ENCODE data around the gene LYZL1.

Gene LYZL1

DNA sequence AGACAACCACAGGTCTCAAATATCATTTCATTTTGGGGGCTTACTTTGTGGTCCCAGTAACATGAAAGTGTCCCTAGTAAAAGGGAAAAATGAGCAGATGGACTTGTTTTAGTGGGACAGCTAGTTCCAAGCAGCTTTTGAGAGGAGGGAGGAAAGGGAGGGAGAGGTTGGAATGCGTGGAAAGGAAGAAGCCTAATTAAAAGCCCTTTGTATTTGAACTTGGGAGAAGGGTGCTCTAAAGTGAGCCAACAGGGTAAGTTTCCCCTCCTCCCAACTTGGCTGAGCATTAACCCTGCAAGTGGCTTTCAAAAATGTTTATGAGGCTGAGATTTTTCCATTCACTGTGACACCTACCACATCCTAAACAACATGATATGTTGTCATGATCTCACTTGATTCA lies 38.8 kb upstream of the LYZL1 start:
- Histone ChIP-seq H3K9me3 (ENCODE audit: insufficient read depth, low read depth, low read length) (no peaks in the 10 kb centered on the region), H3K4me3 (ENCODE audit: low read length, poor library complexity, severe bottlenecking) (no peak overlapping the region), H3K9me2 (replicated peaks; ENCODE audit: low read depth, low read length) (no peaks in the 10 kb centered on the region), H3K79me2 (ENCODE audit: insufficient read depth, low read length) (no peaks in the 10 kb centered on the region), H4K20me1 (ENCODE audit: insufficient read depth, low read length, poor library complexity, severe bottlenecking) (no peaks in the 10 kb centered on the region), H3K27me3 (ENCODE audit: insufficient read depth, low read length, poor library complexity, severe bottlenecking) (no peaks in the 10 kb centered on the region), H3F3A (ENCODE audit: low read depth) (no peaks in the 10 kb centered on the region), H3K9ac (ENCODE audit: low read depth, low read length, poor library complexity, severe bottlenecking) (no peak overlapping the region), H3K4me2 (ENCODE audit: low read depth, low read length, poor library complexity, severe bottlenecking) (no peak overlapping the region), H2AFZ (ENCODE audit: low read length) (no peak overlapping the region), H3K36me3 (ENCODE audit: insufficient read depth, low read length) (no peaks in the 10 kb centered on the region), H3K4me1 (ENCODE audit: insufficient read depth, low read length, poor library complexity, severe bottlenecking) (peaks cover 8% of the 10 kb centered on the region)
- no peak for TF ChIP-seq CTCF (conservative IDR thresholded peaks at IDR 0.05; ENCODE audit: low read length)
- no peak for TF ChIP-seq EZH2phosphoT487 (IDR thresholded peaks at IDR 0.05; ENCODE audit: borderline replicate concordance)

- TF ChIP-seq CTCF (conservative IDR thresholded peaks at IDR 0.05; ENCODE audit: low read length) (no peak), EZH2phosphoT487 (IDR thresholded peaks at IDR 0.05; ENCODE audit: borderline replicate concordance) (no peak)
- H3K9me2 ChIP-seq (replicated peaks; ENCODE audit: low read depth, low read length) = no peaks in the 10 kb centered on the region
- no peak overlapping the region for H3K4me2 ChIP-seq (ENCODE audit: low read depth, low read length, poor library complexity, severe bottlenecking)
- H3K4me1 ChIP-seq (ENCODE audit: insufficient read depth, low read length, poor library complexity, severe bottlenecking) = peaks cover 8% of the 10 kb centered on the region
- no peaks in the 10 kb centered on the region for H3F3A ChIP-seq (ENCODE audit: low read depth)
- H4K20me1 ChIP-seq (ENCODE audit: insufficient read depth, low read length, poor library complexity, severe bottlenecking) = no peaks in the 10 kb centered on the region
- H3K4me3 ChIP-seq (ENCODE audit: low read length, poor library complexity, severe bottlenecking) = no peak overlapping the region
- no peaks in the 10 kb centered on the region for H3K27me3 ChIP-seq (ENCODE audit: insufficient read depth, low read length, poor library complexity, severe bottlenecking)
- H2AFZ ChIP-seq (ENCODE audit: low read length) = no peak overlapping the region
- no peaks in the 10 kb centered on the region for H3K79me2 ChIP-seq (ENCODE audit: insufficient read depth, low read length)
- H3K9ac ChIP-seq (ENCODE audit: low read depth, low read length, poor library complexity, severe bottlenecking) = no peak overlapping the region
- H3K9me3 ChIP-seq (ENCODE audit: insufficient read depth, low read depth, low read length) = no peaks in the 10 kb centered on the region
- H3K36me3 ChIP-seq (ENCODE audit: insufficient read depth, low read length) = no peaks in the 10 kb centered on the region
Measured at GRCh38 chr10:29252811-29253689, 35.8 kb upstream of the LYZL1 start.

- H3K27me3 ChIP-seq (ENCODE audit: insufficient read depth, low read length, poor library complexity, severe bottlenecking) = no peaks in the 10 kb centered on the region
- H3K9ac ChIP-seq (ENCODE audit: low read depth, low read length, poor library complexity, severe bottlenecking) = no peak overlapping the region
- no peaks in the 10 kb centered on the region for H3K9me3 ChIP-seq (ENCODE audit: insufficient read depth, low read depth, low read length)
- H3K36me3 ChIP-seq (ENCODE audit: insufficient read depth, low read length) = no peaks in the 10 kb centered on the region
- no peak for TF ChIP-seq CTCF (conservative IDR thresholded peaks at IDR 0.05; ENCODE audit: low read length)
- no peak for TF ChIP-seq EZH2phosphoT487 (IDR thresholded peaks at IDR 0.05; ENCODE audit: borderline replicate concordance)
- H4K20me1 ChIP-seq (ENCODE audit: insufficient read depth, low read length, poor library complexity, severe bottlenecking) = no peaks in the 10 kb centered on the region
- H3K4me3 ChIP-seq (ENCODE audit: low read length, poor library complexity, severe bottlenecking) = no peak overlapping the region
- no peaks in the 10 kb centered on the region for H3F3A ChIP-seq (ENCODE audit: low read depth)
- H3K4me1 ChIP-seq (ENCODE audit: insufficient read depth, low read length, poor library complexity, severe bottlenecking) = peaks cover 8% of the 10 kb centered on the region
- H3K79me2 ChIP-seq (ENCODE audit: insufficient read depth, low read length) = no peaks in the 10 kb centered on the region
- no peaks in the 10 kb centered on the region for H3K9me2 ChIP-seq (replicated peaks; ENCODE audit: low read depth, low read length)
- H2AFZ ChIP-seq (ENCODE audit: low read length) = no peak overlapping the region
- no peak overlapping the region for H3K4me2 ChIP-seq (ENCODE audit: low read depth, low read length, poor library complexity, severe bottlenecking)
Measured at GRCh38 chr10:29253690-29254029, 35.2 kb upstream of the LYZL1 start.

Measured in Loucy (cell line).